ENCODE measurements around the gene KDM6A.
"Not testable (repeated sequence)": the region's sequence is repeated elsewhere in the genome, so short reads cannot be mapped to it uniquely, and the experiment has no call there.

KDM6A gene

DNA sequence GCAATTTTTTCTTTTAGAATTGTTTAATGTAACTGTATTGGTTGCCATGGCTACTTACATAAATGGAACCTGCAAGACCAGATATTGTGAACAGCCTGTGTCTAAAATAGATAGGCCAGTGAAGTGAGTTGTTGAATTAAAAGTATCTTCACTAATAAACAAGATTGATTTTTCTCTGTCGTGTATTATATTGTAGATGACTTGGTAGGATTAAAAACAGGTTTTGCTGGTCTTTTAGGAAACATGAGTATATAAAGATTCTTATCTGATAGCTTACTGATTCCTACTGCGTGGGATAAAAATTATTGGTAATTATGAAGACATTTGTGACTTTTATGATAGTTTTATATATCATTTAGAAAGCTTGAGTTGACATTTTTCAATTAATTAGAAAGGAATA, 162.1 kb downstream of the KDM6A start:
- no peaks in the 10 kb centered on the region for H3F3A ChIP-seq (ENCODE audit: insufficient read depth, low read length)

GRCh38 chrX:45036161-45036560, 163.2 kb downstream of the KDM6A start:
- TF ChIP-seq EZH2 (IDR thresholded peaks at IDR 0.05; ENCODE audit: borderline replicate concordance, low read length) (no peak), CTCF (IDR thresholded peaks at IDR 0.05; ENCODE audit: low read length) (no peak)
- no peak overlapping the region for H2AFZ ChIP-seq (ENCODE audit: low read length)
- peaks cover 7% of the 10 kb centered on the region; the same call in 1 of the 2 replicates for H3K36me3 ChIP-seq (ENCODE audit: insufficient read depth, low read length)
- no peaks in the 10 kb centered on the region for H3F3A ChIP-seq (ENCODE audit: insufficient read depth, low read length)
- H3K27me3 ChIP-seq (ENCODE audit: insufficient read depth, low read length), result no peaks in the 10 kb centered on the region
- H4K20me1 ChIP-seq (ENCODE audit: insufficient read depth, low read length), result no peaks in the 10 kb centered on the region
- peaks cover 17% of the 10 kb centered on the region; the same call in 1 of the 2 replicates for H3K79me2 ChIP-seq (ENCODE audit: insufficient read depth, low read length)
- H3K9me2 ChIP-seq (ENCODE audit: low read depth, low read length), result no peaks in the 10 kb centered on the region
- H3K4me3 ChIP-seq (ENCODE audit: low read depth, low read length, poor library complexity, severe bottlenecking), result no peak overlapping the region
- H3K9ac ChIP-seq (ENCODE audit: low read length), result no peak overlapping the region
- no peaks in the 10 kb centered on the region for H3K9me3 ChIP-seq (ENCODE audit: low read length)
- H3K4me2 ChIP-seq (ENCODE audit: low read length), result no peak overlapping the region
- H3K27ac ChIP-seq (ENCODE audit: low read depth, low read length, poor library complexity, severe bottlenecking), result no peak overlapping the region
- H3K4me1 ChIP-seq (ENCODE audit: insufficient read depth, low read length, severe bottlenecking), result no peaks in the 10 kb centered on the region

More for the DNA sequence above, 162.1 kb downstream of the KDM6A start:
- Histone ChIP-seq H4K20me1 (ENCODE audit: insufficient read depth, low read length) (no peaks in the 10 kb centered on the region), H3K4me1 (ENCODE audit: insufficient read depth, low read length, severe bottlenecking) (no peaks in the 10 kb centered on the region), H3K36me3 (ENCODE audit: insufficient read depth, low read length) (peaks cover 7% of the 10 kb centered on the region; the same call in 1 of the 2 replicates), H3K4me2 (ENCODE audit: low read length) (no peak overlapping the region), H3K9me3 (ENCODE audit: low read length) (no peaks in the 10 kb centered on the region), H3K9me2 (ENCODE audit: low read depth, low read length) (no peaks in the 10 kb centered on the region), H3K27ac (ENCODE audit: low read depth, low read length, poor library complexity, severe bottlenecking) (no peak overlapping the region), H3K79me2 (ENCODE audit: insufficient read depth, low read length) (peaks cover 17% of the 10 kb centered on the region; the same call in 1 of the 2 replicates), H3K9ac (ENCODE audit: low read length) (no peak overlapping the region), H2AFZ (ENCODE audit: low read length) (no peak overlapping the region), H3K4me3 (ENCODE audit: low read depth, low read length, poor library complexity, severe bottlenecking) (no peak overlapping the region), H3K27me3 (ENCODE audit: insufficient read depth, low read length) (no peaks in the 10 kb centered on the region)
- TF ChIP-seq EZH2 (IDR thresholded peaks at IDR 0.05; ENCODE audit: borderline replicate concordance, low read length) (no peak), CTCF (IDR thresholded peaks at IDR 0.05; ENCODE audit: low read length) (no peak)

DNA sequence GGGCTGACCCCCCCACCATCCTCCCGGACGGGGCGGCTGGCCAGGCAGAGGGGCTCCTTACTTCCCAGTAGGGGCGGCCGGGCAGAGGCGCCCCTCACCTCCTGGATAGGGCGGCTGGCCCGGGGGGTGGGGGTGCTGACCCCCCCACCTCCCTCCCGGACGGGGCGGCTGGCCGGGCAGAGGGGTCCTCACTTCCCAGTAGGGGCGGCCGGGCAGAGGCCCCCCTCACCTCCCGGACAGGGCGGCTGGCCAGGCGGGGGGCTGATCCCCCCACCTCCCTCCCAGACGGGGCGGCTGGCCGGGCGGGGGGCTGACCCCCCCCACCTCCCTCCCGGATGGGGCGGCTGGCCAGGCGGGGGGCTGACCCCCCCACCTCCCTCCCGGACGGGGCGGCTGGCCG, 167.1 kb downstream of the KDM6A start:
- not testable (repeated sequence) for H3K4me3 ChIP-seq (ENCODE audit: low read depth, low read length, poor library complexity, severe bottlenecking); H3K79me2 ChIP-seq (ENCODE audit: insufficient read depth, low read length); H3K9me3 ChIP-seq (ENCODE audit: low read length); H3K27ac ChIP-seq (ENCODE audit: low read depth, low read length, poor library complexity, severe bottlenecking); H3K4me1 ChIP-seq (ENCODE audit: insufficient read depth, low read length, severe bottlenecking); H3K9me2 ChIP-seq (ENCODE audit: low read depth, low read length); H3K36me3 ChIP-seq (ENCODE audit: insufficient read depth, low read length); H3F3A ChIP-seq (ENCODE audit: insufficient read depth, low read length); H3K27me3 ChIP-seq (ENCODE audit: insufficient read depth, low read length); H2AFZ ChIP-seq (ENCODE audit: low read length); H4K20me1 ChIP-seq (ENCODE audit: insufficient read depth, low read length); H3K9ac ChIP-seq (ENCODE audit: low read length); H3K4me2 ChIP-seq (ENCODE audit: low read length)

DNA sequence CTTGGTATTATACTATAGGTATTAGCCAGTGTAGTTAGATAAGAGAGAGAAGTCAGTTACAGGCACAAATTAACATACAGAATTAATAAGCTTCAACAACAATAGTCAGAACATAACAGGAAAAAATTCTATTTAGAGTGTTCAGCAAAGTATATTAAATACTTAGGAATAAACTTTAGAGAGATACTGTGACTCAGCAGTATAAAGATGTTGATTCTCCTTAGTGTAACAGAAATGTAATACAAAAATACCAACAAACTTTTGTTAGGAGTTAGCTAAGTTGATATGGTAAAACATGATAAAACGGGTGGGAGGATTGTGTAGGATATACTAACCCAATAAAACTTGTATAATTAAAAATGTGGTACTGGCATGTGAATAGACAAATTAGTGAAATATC, 173.4 kb downstream of the KDM6A start:
- no peaks in the 10 kb centered on the region for H4K20me1 ChIP-seq (ENCODE audit: insufficient read depth, low read length)
- H3K27me3 ChIP-seq (ENCODE audit: insufficient read depth, low read length), result no peaks in the 10 kb centered on the region
- H3K79me2 ChIP-seq (ENCODE audit: insufficient read depth, low read length), result no peaks in the 10 kb centered on the region
- H3K9me3 ChIP-seq (ENCODE audit: low read length), result no peaks in the 10 kb centered on the region
- H2AFZ ChIP-seq (ENCODE audit: low read length), result no peak overlapping the region
- 0 out of 2 replicates have a peak, but pooled peaks cover 3% of the 10 kb centered on the region for H3K36me3 ChIP-seq (ENCODE audit: insufficient read depth, low read length)
- no peak overlapping the region for H3K4me2 ChIP-seq (ENCODE audit: low read length)
- no peak overlapping the region for H3K9ac ChIP-seq (ENCODE audit: low read length)
- no peak for TF ChIP-seq EZH2 (IDR thresholded peaks at IDR 0.05; ENCODE audit: borderline replicate concordance, low read length)
- TF ChIP-seq CTCF (IDR thresholded peaks at IDR 0.05; ENCODE audit: low read length), result no peak
- H3F3A ChIP-seq (ENCODE audit: insufficient read depth, low read length), result no peaks in the 10 kb centered on the region
- no peaks in the 10 kb centered on the region for H3K9me2 ChIP-seq (ENCODE audit: low read depth, low read length)
- no peak overlapping the region for H3K27ac ChIP-seq (ENCODE audit: low read depth, low read length, poor library complexity, severe bottlenecking)
- no peak overlapping the region for H3K4me3 ChIP-seq (ENCODE audit: low read depth, low read length, poor library complexity, severe bottlenecking)
- H3K4me1 ChIP-seq (ENCODE audit: insufficient read depth, low read length, severe bottlenecking), result no peaks in the 10 kb centered on the region
